Mucosa of rectum (tissue), 2 donors: ENCODE results near the gene MYT1.

Source experiments
- H3K27ac ChIP-seq, 2 donors: one replicate each; pipeline ENCODE4 v1.7.0; 2013; ENCODE audit warnings: inconsistent platforms in 2 of 2, low read depth in 2 of 2, low read length in 2 of 2
- H3K27me3 ChIP-seq, 2 donors: one replicate each; pipeline ENCODE4 v1.7.0; 2013; ENCODE audit warnings: low read length in 2 of 2; ENCODE audit not compliant: control insufficient read depth in 2 of 2, insufficient read depth in 2 of 2
- H3K36me3 ChIP-seq, 2 donors: one replicate each; pipeline ENCODE4 v1.7.0; 2013; ENCODE audit warnings: low read length in 2 of 2; ENCODE audit not compliant: control insufficient read depth in 2 of 2, insufficient read depth in 2 of 2
- H3K4me1 ChIP-seq, 2 donors: one replicate each; pipeline ENCODE4 v1.7.0; 2013; ENCODE audit warnings: low read length in 2 of 2, mild to moderate bottlenecking in 1 of 2; ENCODE audit not compliant: control insufficient read depth in 2 of 2, insufficient read depth in 2 of 2
- H3K4me3 ChIP-seq, 2 donors: one replicate each; pipeline ENCODE4 v1.7.0; 2013; ENCODE audit warnings: low read length in 2 of 2
- H3K9ac ChIP-seq, 2 donors: one replicate each; pipeline ENCODE4 v1.7.0; 2013; ENCODE audit warnings: low read length in 2 of 2, low read depth in 1 of 2, mild to moderate bottlenecking in 1 of 2
- H3K9me3 ChIP-seq, 2 donors: one replicate each; pipeline ENCODE4 v1.7.0; 2013; ENCODE audit warnings: low read length in 2 of 2; ENCODE audit not compliant: control insufficient read depth in 2 of 2
- donor health status: healthy.
- donor health status: Normal muscosa, but diverticular disease.

Gene MYT1

GRCh38 chr20:64254571-64255360 lies 90.5 kb downstream of the MYT1 start:
- Histone ChIP-seq H3K36me3 (no peaks in the 10 kb centered on the region), H3K4me1 (peaks cover 13 to 14% of the 10 kb centered on the region in 2 donors), H3K27ac (peak overlapping the region; percentile 62 to 79), H3K4me3 (peak overlapping the region; percentile 69 to 77), H3K9me3 (no peaks in the 10 kb centered on the region), H3K9ac (peak overlapping the region; percentile 54 to 88), H3K27me3 (no peaks in the 10 kb centered on the region)

DNA sequence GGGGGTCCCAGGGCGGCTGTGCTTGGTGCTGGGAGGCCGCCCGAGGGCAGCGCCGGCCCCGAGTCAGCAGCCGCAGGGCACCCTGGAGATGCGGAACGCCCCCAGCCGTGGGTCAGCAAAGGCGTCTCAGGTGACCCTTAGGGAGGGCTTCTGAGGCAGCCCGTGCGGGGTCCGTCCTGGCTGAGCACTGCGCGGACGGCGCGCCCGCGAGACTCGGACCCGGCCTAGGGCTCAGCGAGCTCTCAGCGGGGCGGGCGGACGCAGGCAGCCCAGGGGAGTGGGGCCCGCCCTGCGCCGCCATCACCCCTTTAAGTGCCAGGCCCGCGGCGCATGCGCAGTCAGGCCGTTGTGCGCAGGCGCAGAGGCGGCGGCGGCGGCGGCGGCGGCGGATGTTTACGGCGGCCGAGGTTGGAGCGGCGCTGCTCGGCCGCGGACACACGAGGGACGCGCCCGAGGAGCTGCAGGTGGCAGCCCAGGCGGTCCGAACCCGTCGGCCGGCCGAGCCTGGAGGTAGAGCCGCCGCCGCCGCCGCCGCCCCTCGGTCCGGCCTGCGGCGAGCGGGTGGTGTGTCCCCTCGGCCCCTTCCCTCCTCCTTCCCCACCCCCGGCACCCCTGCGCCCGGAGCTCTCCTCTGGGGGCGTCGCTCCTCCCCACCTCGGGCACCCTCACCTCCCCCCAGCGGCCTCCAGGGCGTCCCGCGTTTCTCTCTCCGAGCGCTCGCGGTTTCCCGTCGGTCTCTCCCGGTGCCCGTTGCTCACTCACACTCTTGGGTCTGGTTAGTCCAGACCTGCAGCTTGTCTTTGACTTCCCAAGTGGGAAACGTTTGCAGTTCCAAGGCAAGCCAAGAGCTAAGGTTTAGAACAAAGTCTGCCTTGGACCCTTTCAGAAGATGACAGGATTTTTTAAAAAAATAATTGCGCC lies 91.4 kb downstream of the MYT1 start, which contains the start of gene PCMTD2:
Gene PCMTD2, plus strand, starts transcription at position 388 of the 921 bp plus-strand sequence. CDS start 4,218 bp downstream, outside the sequence.
- peak within 1 kb of the TSS; percentile 62 to 79 for H3K27ac ChIP-seq
- H3K27me3 ChIP-seq = no peaks in the 10 kb centered on the region
- H3K4me3 ChIP-seq = peak within 1 kb of the TSS; percentile 69 to 87
- H3K36me3 ChIP-seq = no peaks in the 10 kb centered on the region
- H3K9ac ChIP-seq = peak within 1 kb of the TSS; percentile 68 to 88
- H3K4me1 ChIP-seq = peaks cover 13 to 17% of the 10 kb centered on the region in 2 donors
- no peaks in the 10 kb centered on the region for H3K9me3 ChIP-seq

- peaks cover 13 to 17% of the 10 kb centered on the region in 2 donors for H3K4me1 ChIP-seq
- no peaks in the 10 kb centered on the region for H3K36me3 ChIP-seq
Observed at GRCh38 chr20:64256282-64256935, 92.2 kb downstream of the MYT1 start.

DNA sequence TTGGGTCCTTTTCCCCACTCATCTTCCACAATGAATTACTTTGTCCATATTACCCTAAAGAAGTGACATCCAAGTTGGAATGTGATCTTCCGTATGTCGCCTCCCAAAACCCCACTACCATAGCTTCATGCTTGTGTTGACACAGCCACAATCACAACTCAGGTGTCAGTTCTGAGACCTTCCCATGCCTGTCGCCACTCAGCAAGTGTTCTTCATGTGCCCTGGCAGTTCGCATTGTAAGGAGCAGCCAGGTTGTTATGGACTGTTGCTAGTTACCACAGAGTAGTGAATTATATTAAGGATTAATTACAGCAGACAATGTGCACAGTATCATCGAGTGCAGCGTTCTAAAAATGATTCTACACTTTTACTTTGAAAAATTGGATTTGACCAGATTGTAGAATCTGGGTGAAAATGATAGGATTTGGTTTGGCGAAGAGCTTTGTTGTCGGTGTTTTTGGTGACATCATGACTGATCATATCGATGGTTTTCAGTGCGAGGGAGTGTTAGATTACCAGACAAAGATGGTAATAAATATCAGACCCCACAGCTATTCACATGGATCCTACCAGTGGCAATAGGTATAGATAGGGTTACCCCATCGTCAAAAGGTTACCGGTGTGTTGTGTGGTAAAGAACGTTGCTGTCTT lies 93.0 kb downstream of the MYT1 start:
- peaks cover 13 to 17% of the 10 kb centered on the region in 2 donors for H3K4me1 ChIP-seq
- H3K4me3 ChIP-seq = peak overlapping the region in 1 of 2 donors; percentile 16
- no peaks in the 10 kb centered on the region for H3K27me3 ChIP-seq
- H3K9me3 ChIP-seq = no peaks in the 10 kb centered on the region
- no peaks in the 10 kb centered on the region for H3K36me3 ChIP-seq
- H3K27ac ChIP-seq = no peak overlapping the region
- no peak overlapping the region for H3K9ac ChIP-seq

More at GRCh38 chr20:64256282-64256935, 92.2 kb downstream of the MYT1 start:
- no peak overlapping the region for H3K27ac ChIP-seq
- no peaks in the 10 kb centered on the region for H3K9me3 ChIP-seq
- H3K27me3 ChIP-seq = no peaks in the 10 kb centered on the region
- peak overlapping the region; percentile 62 to 68 for H3K9ac ChIP-seq
- H3K4me3 ChIP-seq = peak overlapping the region; percentile 66 to 87

DNA sequence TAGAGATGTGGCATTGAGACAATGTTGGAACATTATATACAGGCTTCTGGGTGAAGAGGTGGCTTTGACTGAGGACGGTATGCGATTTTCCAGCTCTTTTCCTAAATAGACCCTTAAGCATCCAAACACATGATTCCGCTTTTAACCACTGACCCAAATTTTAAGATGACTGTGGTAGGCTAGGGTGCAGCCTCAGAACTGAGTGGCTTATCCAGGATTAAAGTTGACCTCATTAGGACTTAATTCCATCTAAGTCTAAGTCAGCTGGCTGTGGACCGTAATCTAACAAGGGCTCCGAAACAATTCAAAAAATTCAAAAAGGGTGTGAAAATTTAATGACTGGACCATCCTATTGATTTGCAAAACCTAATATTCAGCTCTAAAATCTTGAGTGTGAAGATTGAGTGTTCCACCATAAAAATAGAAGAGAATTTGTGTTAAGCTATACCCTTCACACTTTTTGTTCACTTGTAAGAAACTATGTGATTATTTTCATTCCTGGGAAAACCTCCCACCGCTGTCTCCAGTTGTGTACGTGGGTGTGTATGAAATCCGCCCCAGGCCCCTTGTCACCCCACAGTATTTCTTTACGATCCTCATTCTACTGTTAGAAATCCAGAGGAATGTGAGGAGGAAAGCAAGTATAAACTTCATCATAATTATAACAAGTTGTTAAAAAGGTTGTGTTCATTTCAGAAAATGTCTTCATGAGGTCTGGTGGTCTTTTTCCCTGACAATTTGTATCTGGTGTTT lies 94.0 kb downstream of the MYT1 start:
- Histone ChIP-seq H3K9ac (no peak overlapping the region), H3K27ac (no peak overlapping the region), H3K4me3 (no peak overlapping the region), H3K36me3 (peaks cover 0 to 7% of the 10 kb centered on the region in 2 donors), H3K27me3 (no peaks in the 10 kb centered on the region), H3K9me3 (no peaks in the 10 kb centered on the region), H3K4me1 (peaks cover 13 to 17% of the 10 kb centered on the region in 2 donors)

GRCh38 chr20:64260239-64260638 lies 96.0 kb downstream of the MYT1 start:
- Histone ChIP-seq H3K27me3 (no peaks in the 10 kb centered on the region), H3K4me1 (peaks cover 9 to 14% of the 10 kb centered on the region in 2 donors), H3K36me3 (peaks cover under 1 to 13% of the 10 kb centered on the region in 2 donors), H3K4me3 (no peak overlapping the region), H3K9ac (no peak overlapping the region), H3K9me3 (no peaks in the 10 kb centered on the region), H3K27ac (no peak overlapping the region)

DNA sequence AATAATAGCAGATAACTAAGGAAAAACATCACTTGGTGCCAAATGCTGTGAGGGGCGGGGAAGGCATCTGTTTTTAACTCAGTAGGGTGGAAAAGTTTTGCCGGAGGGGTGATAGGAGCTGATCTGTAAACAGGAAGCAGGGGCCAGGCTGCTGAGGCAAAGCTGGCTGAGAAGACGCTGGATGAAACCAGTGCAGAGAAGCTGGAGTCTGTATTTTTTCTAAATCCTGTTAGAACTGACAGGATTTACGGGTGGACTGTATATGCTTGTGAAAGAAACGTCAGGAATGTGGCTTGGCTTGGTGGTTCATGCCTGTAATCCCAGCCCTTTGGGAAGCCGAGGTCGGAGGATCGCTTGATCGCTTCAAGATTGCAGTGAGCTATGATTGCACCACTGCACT lies 96.9 kb downstream of the MYT1 start:
- Histone ChIP-seq H3K4me1 (peaks cover 8 to 14% of the 10 kb centered on the region in 2 donors), H3K36me3 (peaks cover 4 to 15% of the 10 kb centered on the region in 2 donors), H3K27ac (no peak overlapping the region), H3K4me3 (no peak overlapping the region), H3K9me3 (no peaks in the 10 kb centered on the region), H3K9ac (peak overlapping the region in 1 of 2 donors; percentile 10), H3K27me3 (no peaks in the 10 kb centered on the region)

GRCh38 chr20:64264091-64264490 lies 99.8 kb downstream of the MYT1 start:
- no peak overlapping the region for H3K4me3 ChIP-seq
- H3K4me1 ChIP-seq = peaks cover 0 to 3% of the 10 kb centered on the region in 2 donors
- H3K9me3 ChIP-seq = no peaks in the 10 kb centered on the region
- H3K9ac ChIP-seq = no peak overlapping the region
- H3K36me3 ChIP-seq = peaks cover 5 to 20% of the 10 kb centered on the region in 2 donors
- H3K27me3 ChIP-seq = no peaks in the 10 kb centered on the region
- no peak overlapping the region for H3K27ac ChIP-seq

DNA sequence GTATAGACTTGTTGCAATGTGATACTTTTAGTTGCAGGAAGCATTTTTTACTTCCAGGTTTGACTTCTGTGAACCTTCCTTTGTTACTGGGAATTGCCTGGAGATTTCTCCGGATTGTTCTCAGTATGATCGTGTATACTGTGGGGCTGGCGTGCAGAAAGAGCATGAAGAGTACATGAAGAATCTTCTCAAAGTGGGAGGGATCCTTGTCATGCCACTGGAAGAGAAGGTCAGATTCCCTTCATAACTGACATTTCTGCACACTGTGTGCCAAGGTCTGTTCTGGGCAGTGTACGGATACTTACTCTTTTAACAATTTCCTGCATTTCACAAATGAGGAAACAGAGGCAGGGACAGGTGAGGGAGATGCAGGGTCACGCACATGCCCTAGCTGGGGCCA lies 100.9 kb downstream of the MYT1 start:
- Histone ChIP-seq H3K4me3 (no peak overlapping the region), H3K27ac (no peak overlapping the region), H3K27me3 (no peaks in the 10 kb centered on the region), H3K9me3 (no peaks in the 10 kb centered on the region), H3K4me1 (peaks cover 0 to 2% of the 10 kb centered on the region in 2 donors), H3K36me3 (peaks cover 8 to 20% of the 10 kb centered on the region in 2 donors), H3K9ac (no peak overlapping the region)
